HG03103 (cell line): ENCODE results near the gene WDR93.

ENCODE experiments used
- ATAC-seq: cut with Tn5 transposase; IDR thresholded peaks from one replicate; pipeline ENCODE4 v1.9.1; 2021; ENCODE audit warnings: low read depth; ENCODE audit not compliant: unreplicated experiment

WDR93 gene

GRCh38 chr15:89690276-89691218 is at the start of gene WDR93, which contains the start of gene PEX11A:
TSS of gene WDR93 (plus strand) at chr15:89690811. CDS start at chr15:89701747, 10,936 bp downstream.
TSS of gene PEX11A (minus strand) at chr15:89690754. CDS start at chr15:89690632, 122 bp downstream.
- ATAC-seq, result peak; percentile 87

GRCh38 chr15:89641053-89641452 is 49.6 kb upstream of the WDR93 start:
- ATAC-seq, result no peak

DNA sequence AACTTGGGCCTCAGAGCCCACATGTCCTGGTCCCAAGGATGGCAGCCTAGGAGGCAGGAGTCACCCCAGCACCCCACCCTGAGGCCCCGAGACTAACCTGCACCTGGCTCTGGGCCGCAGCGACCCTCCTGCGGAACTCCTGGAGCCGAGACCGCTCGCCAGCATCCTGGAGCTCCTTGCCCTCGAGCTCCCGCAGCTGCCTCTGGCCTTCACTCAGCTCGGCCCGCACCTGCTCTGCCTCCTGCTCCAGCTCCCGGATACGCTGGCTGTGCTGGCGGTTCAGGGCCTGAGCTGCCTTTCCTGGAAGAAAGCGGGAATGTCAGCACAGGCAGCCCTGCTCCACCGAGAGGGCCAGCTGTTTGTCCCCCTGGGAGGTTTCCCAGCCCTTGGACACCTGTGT is 48.5 kb upstream of the WDR93 start:
- ATAC-seq, result no peak

DNA sequence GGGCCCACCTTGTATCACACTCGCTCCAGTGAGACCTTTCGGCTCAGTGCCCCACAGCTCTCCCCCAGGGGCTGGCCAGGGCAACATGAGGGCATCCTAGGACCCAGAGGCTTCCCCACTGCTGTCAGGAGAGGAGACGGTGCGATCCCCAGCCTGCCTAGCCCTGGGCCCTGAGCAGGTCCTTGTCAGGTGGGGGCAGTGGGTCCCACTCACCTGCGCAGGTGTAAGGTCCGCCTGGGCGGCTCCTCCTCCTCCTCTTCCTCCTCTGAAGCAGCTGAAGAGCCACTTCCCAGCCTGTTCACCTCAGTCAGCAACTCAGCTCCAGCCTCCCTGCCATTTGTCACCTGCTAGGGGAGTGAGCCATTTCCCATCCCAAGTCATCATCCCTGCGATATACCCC is 44.9 kb upstream of the WDR93 start:
- ATAC-seq, result no peak

GRCh38 chr15:89646416-89647141 is 44.0 kb upstream of the WDR93 start:
- no peak for ATAC-seq

GRCh38 chr15:89647191-89647851 is 43.3 kb upstream of the WDR93 start:
- no peak for ATAC-seq

- ATAC-seq, result no peak
Observed at GRCh38 chr15:89648106-89649012, 42.3 kb upstream of the WDR93 start.

- no peak for ATAC-seq
Observed at GRCh38 chr15:89649013-89649625, 41.5 kb upstream of the WDR93 start.

- ATAC-seq, result no peak
Observed at GRCh38 chr15:89649716-89650115, 40.9 kb upstream of the WDR93 start.

GRCh38 chr15:89652131-89652530 is 38.5 kb upstream of the WDR93 start:
- no peak for ATAC-seq

- ATAC-seq, result no peak
Observed at GRCh38 chr15:89652666-89653065, 37.9 kb upstream of the WDR93 start.

DNA sequence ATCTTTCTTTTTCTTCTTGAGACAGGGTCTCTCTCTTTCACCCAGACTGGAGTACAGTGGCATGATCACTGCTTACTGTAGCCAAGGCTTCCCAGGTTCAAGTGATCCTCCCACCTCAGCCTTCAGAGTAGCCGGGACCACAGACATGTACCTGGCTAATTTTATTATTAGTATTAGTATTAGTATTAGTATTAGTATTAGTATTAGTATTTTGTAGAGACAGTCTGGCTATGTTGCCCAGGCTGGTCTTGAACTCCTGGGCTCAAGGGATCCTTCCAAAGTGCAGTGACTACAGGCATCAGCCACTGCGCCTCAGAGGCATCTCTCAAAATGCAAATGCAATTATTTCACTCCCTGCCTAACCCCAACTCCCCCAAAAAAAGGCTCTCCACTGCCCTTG is 37.0 kb upstream of the WDR93 start:
- ATAC-seq, result no peak

GRCh38 chr15:89654301-89654761 is 36.3 kb upstream of the WDR93 start:
- no peak for ATAC-seq

- no peak for ATAC-seq
Observed at GRCh38 chr15:89654847-89655805, 35.5 kb upstream of the WDR93 start, which contains the start of gene KIF7. TSS of gene KIF7 (minus strand) at chr15:89655467. CDS start at chr15:89652930, 2,537 bp downstream.

GRCh38 chr15:89656116-89656815 is 34.3 kb upstream of the WDR93 start:
- ATAC-seq, result no peak

- no peak for ATAC-seq
Observed at GRCh38 chr15:89657686-89658200, 32.9 kb upstream of the WDR93 start.

DNA sequence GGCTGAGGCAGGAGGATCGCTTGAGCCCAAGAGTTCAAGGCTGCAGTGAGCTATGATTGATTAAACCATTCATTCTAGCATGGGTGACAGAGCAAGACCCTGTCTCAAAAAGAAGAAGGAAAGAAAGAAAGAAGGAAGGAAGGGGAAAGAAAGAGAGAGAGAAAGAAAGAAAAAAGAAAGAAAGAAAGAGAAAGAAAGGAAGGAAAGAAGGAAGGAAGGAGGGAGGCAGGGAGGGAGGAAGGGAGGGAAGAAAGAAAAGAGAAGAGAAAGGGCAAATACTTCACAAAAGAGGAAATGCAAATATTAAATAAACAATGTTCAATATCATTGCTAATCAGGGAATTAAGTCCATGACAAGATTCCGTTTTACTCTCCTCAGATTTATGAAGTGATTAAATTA is 31.3 kb upstream of the WDR93 start:
- no peak for ATAC-seq
